Right lobe of liver (tissue), 4 donors: ENCODE data around the gene TBC1D20.

Experiments
- POLR2A ChIP-seq: fragments of 450-650 bp; IDR thresholded peaks from one replicate; pipeline ENCODE4 v1.6.1; 2017; ENCODE audit warnings: antibody characterized with exemption, mild to moderate bottlenecking
- TF ChIP-seq, protein P1 (sequence below), 4 donors: fragments of 200-600 bp in 3 of 4; fragments of 450-650 bp in 1 of 4; IDR thresholded peaks; one replicate each; pipeline versions ENCODE4 v1.5.1 to v1.8.0; 2016 to 2022; ENCODE audit warnings: antibody characterized with exemption in 4 of 4, mild to moderate bottlenecking in 2 of 4
- donor health status: DM: no; HTN: no; CAD: no.
- donor health status: DM: no; HTN: no; CAD: no.
- donor health status: DM: no; HTN: yes; CAD: no.

DNA sequence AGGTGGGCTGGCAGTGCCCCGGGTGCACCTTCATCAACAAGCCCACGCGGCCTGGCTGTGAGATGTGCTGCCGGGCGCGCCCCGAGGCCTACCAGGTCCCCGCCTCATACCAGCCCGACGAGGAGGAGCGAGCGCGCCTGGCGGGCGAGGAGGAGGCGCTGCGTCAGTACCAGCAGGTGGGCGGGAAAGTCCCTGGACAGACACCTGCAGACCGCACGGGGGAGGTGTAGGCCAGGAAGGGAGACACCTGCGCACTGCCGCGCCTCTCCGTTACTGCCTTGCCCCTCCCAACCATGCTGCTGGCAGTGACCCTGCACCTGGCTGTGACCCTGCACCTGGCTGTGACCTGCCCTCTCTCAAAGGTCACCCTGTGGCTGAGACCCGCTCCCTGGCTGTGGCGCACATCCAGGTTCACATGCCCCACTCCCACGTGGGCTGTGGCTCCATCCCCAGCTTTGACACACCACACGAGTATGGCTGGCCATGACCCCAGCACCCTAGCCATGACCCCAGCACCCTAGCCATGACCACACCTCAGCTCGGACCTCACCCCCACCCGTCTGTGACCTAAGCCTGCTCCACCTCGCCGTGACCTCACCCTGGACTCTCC lies 42.7 kb downstream of the TBC1D20 start:
- TF ChIP-seq, protein P1, sequence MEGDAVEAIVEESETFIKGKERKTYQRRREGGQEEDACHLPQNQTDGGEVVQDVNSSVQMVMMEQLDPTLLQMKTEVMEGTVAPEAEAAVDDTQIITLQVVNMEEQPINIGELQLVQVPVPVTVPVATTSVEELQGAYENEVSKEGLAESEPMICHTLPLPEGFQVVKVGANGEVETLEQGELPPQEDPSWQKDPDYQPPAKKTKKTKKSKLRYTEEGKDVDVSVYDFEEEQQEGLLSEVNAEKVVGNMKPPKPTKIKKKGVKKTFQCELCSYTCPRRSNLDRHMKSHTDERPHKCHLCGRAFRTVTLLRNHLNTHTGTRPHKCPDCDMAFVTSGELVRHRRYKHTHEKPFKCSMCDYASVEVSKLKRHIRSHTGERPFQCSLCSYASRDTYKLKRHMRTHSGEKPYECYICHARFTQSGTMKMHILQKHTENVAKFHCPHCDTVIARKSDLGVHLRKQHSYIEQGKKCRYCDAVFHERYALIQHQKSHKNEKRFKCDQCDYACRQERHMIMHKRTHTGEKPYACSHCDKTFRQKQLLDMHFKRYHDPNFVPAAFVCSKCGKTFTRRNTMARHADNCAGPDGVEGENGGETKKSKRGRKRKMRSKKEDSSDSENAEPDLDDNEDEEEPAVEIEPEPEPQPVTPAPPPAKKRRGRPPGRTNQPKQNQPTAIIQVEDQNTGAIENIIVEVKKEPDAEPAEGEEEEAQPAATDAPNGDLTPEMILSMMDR (IDR thresholded peaks at IDR 0.05): peak; percentile 27 to 46 (median 29)
- TF ChIP-seq POLR2A: no peak
